ENCODE results near the gene RNF13. TPM values are rescaled to one million over a fixed set of nuclear protein-coding genes. Genes with fewer than 3 reads are reported as not detected.

Gene RNF13
- polyA plus RNA-seq, 4 donors: 20.8 to 62.7 (median 32.7) TPM

GRCh38 chr3:149848688-149849087, 35.7 kb downstream of the RNF13 start:
- H3K9me3 ChIP-seq (ENCODE audit: control insufficient read depth in 2 of 2, insufficient read depth in 1 of 2, low read depth in 1 of 2, low read length in 1 of 2): no peaks in the 10 kb centered on the region
- no peak overlapping the region for H3K4me3 ChIP-seq (ENCODE audit: low read depth in 1 of 3, low read length in 3 of 3)
- H3K27ac ChIP-seq (ENCODE audit: low read depth in 1 of 3, low read length in 2 of 3): no peak overlapping the region
- no peak for DNase-seq
- H3K27me3 ChIP-seq (ENCODE audit: control insufficient read depth in 3 of 3, insufficient read depth in 3 of 3, low read length in 3 of 3): no peaks in the 10 kb centered on the region
- FAIRE-seq: no peak
- peaks cover 3 to 8% (median 6%) of the 10 kb centered on the region in 3 donors for H3K36me3 ChIP-seq (ENCODE audit: control insufficient read depth in 3 of 3, insufficient read depth in 2 of 3, low read depth in 1 of 3, low read length in 3 of 3)
- WGBS, 3 donors: 70 to 76% (median 75%) methylated on average over 1 of the region's 1 CpG
- H3K4me1 ChIP-seq (ENCODE audit: control insufficient read depth in 3 of 3, insufficient read depth in 2 of 3, low read depth in 1 of 3, low read length in 2 of 3): peaks cover 0 to 1% (median 0%) of the 10 kb centered on the region in 3 donors

GRCh38 chr3:149850787-149851584, 38.0 kb downstream of the RNF13 start:
- FAIRE-seq: no peak
- no peak overlapping the region for H3K27ac ChIP-seq (ENCODE audit: low read depth in 1 of 3, low read length in 2 of 3)
- H3K9me3 ChIP-seq (ENCODE audit: control insufficient read depth in 2 of 2, insufficient read depth in 1 of 2, low read depth in 1 of 2, low read length in 1 of 2): no peaks in the 10 kb centered on the region
- no peak overlapping the region for H3K4me3 ChIP-seq (ENCODE audit: low read depth in 1 of 3, low read length in 3 of 3)
- WGBS, 3 donors: 95 to 97% (median 96%) methylated on average over 6 of the region's 6 CpGs
- H3K4me1 ChIP-seq (ENCODE audit: control insufficient read depth in 3 of 3, insufficient read depth in 2 of 3, low read depth in 1 of 3, low read length in 2 of 3): no peaks in the 10 kb centered on the region
- peaks cover 0 to 16% (median 14%) of the 10 kb centered on the region in 3 donors for H3K36me3 ChIP-seq (ENCODE audit: control insufficient read depth in 3 of 3, insufficient read depth in 2 of 3, low read depth in 1 of 3, low read length in 3 of 3)
- DNase-seq: no peak
- H3K27me3 ChIP-seq (ENCODE audit: control insufficient read depth in 3 of 3, insufficient read depth in 3 of 3, low read length in 3 of 3): no peaks in the 10 kb centered on the region

- DNase-seq: no peak
- Histone ChIP-seq H3K4me1 (ENCODE audit: control insufficient read depth in 3 of 3, insufficient read depth in 2 of 3, low read depth in 1 of 3, low read length in 2 of 3) (no peaks in the 10 kb centered on the region), H3K27me3 (ENCODE audit: control insufficient read depth in 3 of 3, insufficient read depth in 3 of 3, low read length in 3 of 3) (no peaks in the 10 kb centered on the region), H3K27ac (ENCODE audit: low read depth in 1 of 3, low read length in 2 of 3) (no peak overlapping the region), H3K36me3 (ENCODE audit: control insufficient read depth in 3 of 3, insufficient read depth in 2 of 3, low read depth in 1 of 3, low read length in 3 of 3) (peaks cover 0 to 23% (median 6%) of the 10 kb centered on the region in 3 donors), H3K9me3 (ENCODE audit: control insufficient read depth in 2 of 2, insufficient read depth in 1 of 2, low read depth in 1 of 2, low read length in 1 of 2) (no peaks in the 10 kb centered on the region), H3K4me3 (ENCODE audit: low read depth in 1 of 3, low read length in 3 of 3) (no peak overlapping the region)
- WGBS, 3 donors: 40 to 49% (median 44%) methylated on average over 2 of the region's 2 CpGs
- no peak for FAIRE-seq
Observed at GRCh38 chr3:149858911-149859310, 45.9 kb downstream of the RNF13 start.

DNA sequence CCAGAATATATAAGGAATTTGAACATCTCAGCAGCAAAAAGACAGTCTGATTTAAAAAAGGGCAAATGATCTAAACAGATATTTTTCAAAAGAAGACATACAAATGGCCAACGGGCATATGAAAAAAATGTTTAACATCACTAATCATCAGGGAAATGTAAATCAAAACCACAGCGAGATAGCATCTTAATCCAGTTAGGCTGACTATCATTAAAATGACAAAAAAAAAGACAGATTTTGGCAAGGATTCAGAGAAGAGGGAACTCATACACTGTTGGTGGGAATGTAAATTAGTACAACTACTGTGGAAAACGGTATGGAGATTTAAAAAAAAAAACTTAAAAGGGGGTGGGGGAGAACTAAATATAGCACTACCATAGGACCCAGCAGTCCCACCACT, 47.9 kb downstream of the RNF13 start:
- Histone ChIP-seq H3K27ac (ENCODE audit: low read depth in 1 of 3, low read length in 2 of 3) (no peak overlapping the region), H3K27me3 (ENCODE audit: control insufficient read depth in 3 of 3, insufficient read depth in 3 of 3, low read length in 3 of 3) (no peaks in the 10 kb centered on the region), H3K9me3 (ENCODE audit: control insufficient read depth in 2 of 2, insufficient read depth in 1 of 2, low read depth in 1 of 2, low read length in 1 of 2) (peaks cover 0 to 2% of the 10 kb centered on the region in 2 donors), H3K4me1 (ENCODE audit: control insufficient read depth in 3 of 3, insufficient read depth in 2 of 3, low read depth in 1 of 3, low read length in 2 of 3) (no peaks in the 10 kb centered on the region), H3K36me3 (ENCODE audit: control insufficient read depth in 3 of 3, insufficient read depth in 2 of 3, low read depth in 1 of 3, low read length in 3 of 3) (peaks cover 2 to 20% (median 3%) of the 10 kb centered on the region in 3 donors), H3K4me3 (ENCODE audit: low read depth in 1 of 3, low read length in 3 of 3) (no peak overlapping the region)
- FAIRE-seq: no peak
- no peak for DNase-seq
- 77 to 90% (median 85%) methylated on average over 3 of the region's 3 CpGs for WGBS, 3 donors

DNA sequence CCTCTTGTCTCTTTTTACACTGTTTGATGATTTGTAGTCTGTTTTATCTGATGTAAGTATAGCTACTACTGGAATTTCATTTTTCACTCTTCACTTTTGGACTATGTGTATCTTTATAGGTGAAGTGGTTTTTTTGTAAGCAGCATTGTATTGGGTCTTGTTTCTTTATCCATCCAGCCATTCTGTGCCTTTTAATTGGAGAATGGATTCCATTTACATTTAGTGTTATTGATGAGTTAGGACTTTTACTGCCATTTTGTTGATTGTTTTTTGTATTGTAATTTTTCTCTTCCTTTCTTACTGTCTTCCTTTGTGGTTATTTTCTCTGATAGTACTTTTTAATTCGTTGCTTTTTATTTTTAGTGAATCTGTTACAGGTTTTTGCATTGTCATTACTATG, 54.5 kb downstream of the RNF13 start:
- FAIRE-seq (no peak), DNase-seq (no peak)
- Histone ChIP-seq H3K27ac (ENCODE audit: low read depth in 1 of 3, low read length in 2 of 3) (no peak overlapping the region), H3K4me1 (ENCODE audit: control insufficient read depth in 3 of 3, insufficient read depth in 2 of 3, low read depth in 1 of 3, low read length in 2 of 3) (no peaks in the 10 kb centered on the region), H3K4me3 (ENCODE audit: low read depth in 1 of 3, low read length in 3 of 3) (no peak overlapping the region), H3K36me3 (ENCODE audit: control insufficient read depth in 3 of 3, insufficient read depth in 2 of 3, low read depth in 1 of 3, low read length in 3 of 3) (peaks cover 2 to 6% (median 3%) of the 10 kb centered on the region in 3 donors), H3K9me3 (ENCODE audit: control insufficient read depth in 2 of 2, insufficient read depth in 1 of 2, low read depth in 1 of 2, low read length in 1 of 2) (peaks cover 0 to 4% of the 10 kb centered on the region in 2 donors), H3K27me3 (ENCODE audit: control insufficient read depth in 3 of 3, insufficient read depth in 3 of 3, low read length in 3 of 3) (no peaks in the 10 kb centered on the region)
- whole genome bisulfite sequencing, 3 donors: 84 to 92% (median 91%) methylated on average over 1 of the region's 1 CpG

DNA sequence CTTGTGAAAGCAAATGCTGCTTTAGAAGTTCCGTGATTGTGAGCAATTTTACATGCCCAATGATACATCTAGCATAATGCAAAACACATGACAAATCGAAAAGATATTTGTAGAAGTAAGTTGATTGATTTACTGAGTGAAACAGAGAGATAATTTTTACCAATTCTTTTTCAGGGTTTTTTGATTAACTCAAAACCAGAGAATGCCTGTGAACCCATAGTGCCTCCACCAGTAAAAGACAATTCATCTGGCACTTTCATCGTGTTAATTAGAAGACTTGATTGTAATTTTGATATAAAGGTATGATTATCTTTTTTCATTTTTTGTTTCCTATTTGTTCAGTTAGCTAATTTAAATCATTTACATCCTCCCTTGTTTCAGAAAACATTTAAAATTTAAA, 58.8 kb downstream of the RNF13 start:
- WGBS, 3 donors: 88 to 93% (median 90%) methylated on average over 3 of the region's 3 CpGs
- H3K27ac ChIP-seq (ENCODE audit: low read depth in 1 of 3, low read length in 2 of 3): no peak overlapping the region
- H3K27me3 ChIP-seq (ENCODE audit: control insufficient read depth in 3 of 3, insufficient read depth in 3 of 3, low read length in 3 of 3): no peaks in the 10 kb centered on the region
- FAIRE-seq: no peak
- DNase-seq: no peak
- H3K36me3 ChIP-seq (ENCODE audit: control insufficient read depth in 3 of 3, insufficient read depth in 2 of 3, low read depth in 1 of 3, low read length in 3 of 3): no peaks in the 10 kb centered on the region
- no peaks in the 10 kb centered on the region for H3K4me1 ChIP-seq (ENCODE audit: control insufficient read depth in 3 of 3, insufficient read depth in 2 of 3, low read depth in 1 of 3, low read length in 2 of 3)
- H3K9me3 ChIP-seq (ENCODE audit: control insufficient read depth in 2 of 2, insufficient read depth in 1 of 2, low read depth in 1 of 2, low read length in 1 of 2): peaks cover 0 to 2% of the 10 kb centered on the region in 2 donors
- no peak overlapping the region for H3K4me3 ChIP-seq (ENCODE audit: low read depth in 1 of 3, low read length in 3 of 3)

DNA sequence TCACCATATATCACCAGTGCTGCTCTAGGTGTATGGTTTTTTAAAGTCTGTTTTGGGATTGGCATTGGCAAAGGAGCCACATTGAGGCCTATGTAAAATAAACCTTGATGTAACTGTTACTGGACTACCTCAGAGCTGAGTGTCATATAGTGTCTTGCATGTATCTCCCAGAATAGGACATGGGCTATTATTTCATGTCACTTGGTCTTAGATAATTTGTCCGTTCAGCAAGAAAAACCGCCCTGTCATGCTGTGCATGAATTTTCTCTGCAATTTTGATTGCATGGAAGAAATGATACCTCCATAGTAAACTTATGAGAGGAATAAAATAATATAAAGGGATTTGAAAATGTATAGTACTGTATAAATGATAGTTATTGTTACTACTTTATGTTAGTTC, 59.6 kb downstream of the RNF13 start:
- H3K27ac ChIP-seq (ENCODE audit: low read depth in 1 of 3, low read length in 2 of 3): no peak overlapping the region
- FAIRE-seq: no peak
- no peaks in the 10 kb centered on the region for H3K27me3 ChIP-seq (ENCODE audit: control insufficient read depth in 3 of 3, insufficient read depth in 3 of 3, low read length in 3 of 3)
- H3K36me3 ChIP-seq (ENCODE audit: control insufficient read depth in 3 of 3, insufficient read depth in 2 of 3, low read depth in 1 of 3, low read length in 3 of 3): no peaks in the 10 kb centered on the region
- WGBS, 3 donors: 96 to 98% (median 97%) methylated on average over 2 of the region's 2 CpGs
- DNase-seq: no peak
- H3K9me3 ChIP-seq (ENCODE audit: control insufficient read depth in 2 of 2, insufficient read depth in 1 of 2, low read depth in 1 of 2, low read length in 1 of 2): peaks cover 0 to 2% of the 10 kb centered on the region in 2 donors
- H3K4me1 ChIP-seq (ENCODE audit: control insufficient read depth in 3 of 3, insufficient read depth in 2 of 3, low read depth in 1 of 3, low read length in 2 of 3): no peaks in the 10 kb centered on the region
- no peak overlapping the region for H3K4me3 ChIP-seq (ENCODE audit: low read depth in 1 of 3, low read length in 3 of 3)

- Histone ChIP-seq H3K4me1 (ENCODE audit: control insufficient read depth in 3 of 3, insufficient read depth in 2 of 3, low read depth in 1 of 3, low read length in 2 of 3) (no peaks in the 10 kb centered on the region), H3K27me3 (ENCODE audit: control insufficient read depth in 3 of 3, insufficient read depth in 3 of 3, low read length in 3 of 3) (no peaks in the 10 kb centered on the region), H3K4me3 (ENCODE audit: low read depth in 1 of 3, low read length in 3 of 3) (no peak overlapping the region), H3K27ac (ENCODE audit: low read depth in 1 of 3, low read length in 2 of 3) (no peak overlapping the region), H3K9me3 (ENCODE audit: control insufficient read depth in 2 of 2, insufficient read depth in 1 of 2, low read depth in 1 of 2, low read length in 1 of 2) (no peaks in the 10 kb centered on the region), H3K36me3 (ENCODE audit: control insufficient read depth in 3 of 3, insufficient read depth in 2 of 3, low read depth in 1 of 3, low read length in 3 of 3) (no peaks in the 10 kb centered on the region)
- 93 to 99% (median 96%) methylated on average over 1 of the region's 1 CpG for WGBS, 3 donors
- DNase-seq (no peak), FAIRE-seq (peak; percentile 10)
Observed at GRCh38 chr3:149877668-149878067, 64.7 kb downstream of the RNF13 start.

DNA sequence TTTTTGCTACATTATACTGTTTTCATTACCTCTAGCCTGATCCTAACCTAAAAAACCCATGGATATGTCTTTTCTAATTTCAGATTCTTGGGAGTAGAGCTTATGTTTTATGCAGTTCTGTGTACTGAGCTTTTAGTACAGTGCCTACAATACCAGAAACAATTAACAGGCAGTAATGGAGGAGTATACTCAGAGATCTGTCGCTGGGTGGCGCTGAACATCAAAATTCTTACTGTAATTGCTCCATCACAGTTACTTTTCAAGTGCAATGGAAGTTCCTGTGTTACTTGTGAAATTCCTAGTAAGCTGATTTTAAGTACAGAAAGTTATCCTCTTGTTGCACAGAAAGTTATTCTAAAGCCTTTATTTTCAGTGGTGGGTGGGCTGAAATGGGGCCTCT, 66.9 kb downstream of the RNF13 start:
- Histone ChIP-seq H3K4me1 (ENCODE audit: control insufficient read depth in 3 of 3, insufficient read depth in 2 of 3, low read depth in 1 of 3, low read length in 2 of 3) (no peaks in the 10 kb centered on the region), H3K27me3 (ENCODE audit: control insufficient read depth in 3 of 3, insufficient read depth in 3 of 3, low read length in 3 of 3) (no peaks in the 10 kb centered on the region), H3K36me3 (ENCODE audit: control insufficient read depth in 3 of 3, insufficient read depth in 2 of 3, low read depth in 1 of 3, low read length in 3 of 3) (no peaks in the 10 kb centered on the region), H3K9me3 (ENCODE audit: control insufficient read depth in 2 of 2, insufficient read depth in 1 of 2, low read depth in 1 of 2, low read length in 1 of 2) (no peaks in the 10 kb centered on the region), H3K4me3 (ENCODE audit: low read depth in 1 of 3, low read length in 3 of 3) (no peak overlapping the region), H3K27ac (ENCODE audit: low read depth in 1 of 3, low read length in 2 of 3) (no peak overlapping the region)
- WGBS, 3 donors: 22 to 38% (median 25%) methylated on average over 2 of the region's 2 CpGs
- DNase-seq: peak; percentile 38 to 63
- FAIRE-seq: no peak
